HG02763 (cell line): ENCODE data around the gene ZNF304.
"Not testable (repeated sequence)": the region's sequence is repeated elsewhere in the genome, so short reads cannot be mapped to it uniquely, and the experiment has no call there.

Source experiments
- ATAC-seq: cut with Tn5 transposase; IDR thresholded peaks from one replicate; pipeline ENCODE4 v1.9.1; 2021; ENCODE audit warnings: mild to moderate bottlenecking, moderate library complexity; ENCODE audit not compliant: unreplicated experiment

Gene ZNF304

DNA sequence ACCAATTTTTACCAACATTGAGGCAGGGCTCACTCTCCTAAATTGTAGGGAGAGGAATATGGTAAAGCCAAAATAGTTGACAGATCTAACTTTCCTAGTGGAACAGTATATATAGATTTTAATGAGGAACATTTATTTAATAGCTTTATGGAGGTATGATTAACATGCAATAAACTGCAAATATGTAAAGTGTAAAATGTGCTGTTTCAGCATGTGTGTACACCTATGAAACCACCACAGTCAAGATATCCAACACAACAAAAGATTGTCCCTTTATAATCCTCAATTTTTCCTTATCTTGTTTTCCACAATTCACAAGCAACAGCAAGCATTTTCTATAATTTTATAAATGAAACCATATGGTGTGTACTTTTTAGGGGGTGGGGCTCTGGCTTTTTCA lies 8.2 kb downstream of the ZNF304 start:
- no peak for ATAC-seq

- ATAC-seq, result no peak
These were observed 11.3 kb downstream of the ZNF304 start for GRCh38 chr19:57362419-57362818.

DNA sequence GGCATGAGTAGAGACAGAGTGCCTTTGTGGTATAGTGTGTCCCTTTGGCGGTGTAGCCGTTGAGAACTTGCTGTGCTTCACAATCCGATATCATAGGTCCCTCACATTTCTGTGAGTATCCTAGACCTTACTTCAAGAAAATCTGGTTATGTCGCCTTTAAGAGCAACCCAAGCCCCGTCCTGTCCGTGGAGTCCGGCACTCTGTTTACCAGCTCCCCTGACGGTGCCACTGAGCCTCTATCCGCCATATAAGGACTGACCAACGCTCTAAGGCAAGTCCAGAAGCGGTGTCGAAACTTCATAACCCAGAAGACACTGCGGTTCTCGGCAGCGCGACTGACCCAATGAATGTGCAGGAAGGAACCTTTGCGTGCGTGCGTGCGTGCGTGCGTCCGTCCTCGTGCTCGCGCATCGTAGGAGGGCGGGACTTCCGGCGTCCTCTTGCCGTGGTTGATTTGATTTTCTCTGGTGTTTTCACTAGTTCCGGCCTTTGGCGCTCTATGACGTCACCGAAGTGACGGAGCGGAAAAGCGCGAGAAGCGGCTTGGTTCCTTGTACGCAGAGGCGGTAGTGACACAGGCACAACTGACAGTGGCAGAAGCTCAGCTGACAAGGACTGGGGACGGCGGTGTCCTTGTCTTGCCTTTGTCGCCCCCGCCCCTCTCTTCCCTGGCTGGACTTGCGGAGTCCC lies 12.1 kb downstream of the ZNF304 start, which contains the start of the genes TRAPPC2B and ZNF547:
TSS of gene TRAPPC2B (plus strand) at position 555 of the 691 bp plus-strand sequence. CDS start 1,283 bp downstream, outside the sequence.
TSS of gene ZNF547 (plus strand) at position 555 of the 691 bp plus-strand sequence. CDS start 5,005 bp downstream, outside the sequence.
- ATAC-seq, result peak; percentile 93

DNA sequence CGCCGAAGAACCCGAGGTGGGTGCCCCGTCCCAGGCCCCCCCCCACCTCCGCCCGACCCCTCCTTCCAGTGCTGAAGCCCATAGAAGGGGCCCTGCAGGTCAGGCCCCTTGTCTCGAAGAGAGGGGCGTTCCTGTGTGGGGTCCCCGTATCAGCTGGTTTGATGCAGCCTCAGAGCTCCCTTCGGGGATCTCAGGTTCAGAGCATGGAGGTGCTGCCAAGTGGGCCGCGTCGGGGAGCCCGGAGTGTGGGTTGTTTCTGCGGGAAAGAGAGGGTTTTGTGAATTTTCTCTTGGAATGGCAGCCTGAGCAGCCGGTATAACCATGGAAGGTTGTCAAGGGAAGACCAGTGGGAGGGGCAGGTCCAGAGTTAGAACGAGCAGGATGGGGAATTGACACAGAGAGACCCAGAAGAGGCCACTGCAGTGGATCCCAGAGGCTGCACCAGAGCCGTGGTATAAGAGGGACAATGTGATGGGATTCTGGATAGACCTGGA lies 12.7 kb downstream of the ZNF304 start:
- ATAC-seq, result peak; percentile 15

- ATAC-seq, result no peak
These were observed 15.7 kb downstream of the ZNF304 start for GRCh38 chr19:57366776-57367175.

DNA sequence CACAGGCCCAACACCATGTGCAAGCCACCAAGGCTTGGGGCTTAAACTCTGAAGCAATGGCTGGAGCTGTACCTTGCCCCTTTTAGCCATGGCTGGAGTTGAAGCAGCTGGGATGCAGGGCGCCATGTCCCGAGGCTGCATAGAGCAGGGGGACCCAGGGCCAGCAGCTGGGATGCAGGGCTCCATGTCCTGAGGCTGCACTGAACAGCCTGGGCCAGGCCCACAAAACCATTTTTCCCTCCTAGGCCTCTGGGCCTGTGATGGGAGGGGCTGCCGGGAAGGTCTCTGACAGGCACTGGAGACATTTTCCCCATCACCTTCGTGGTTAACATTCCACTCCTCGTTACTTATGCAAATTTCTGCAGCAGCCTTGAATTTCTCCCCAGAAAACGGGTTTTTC lies 23.1 kb downstream of the ZNF304 start:
- no peak for ATAC-seq

DNA sequence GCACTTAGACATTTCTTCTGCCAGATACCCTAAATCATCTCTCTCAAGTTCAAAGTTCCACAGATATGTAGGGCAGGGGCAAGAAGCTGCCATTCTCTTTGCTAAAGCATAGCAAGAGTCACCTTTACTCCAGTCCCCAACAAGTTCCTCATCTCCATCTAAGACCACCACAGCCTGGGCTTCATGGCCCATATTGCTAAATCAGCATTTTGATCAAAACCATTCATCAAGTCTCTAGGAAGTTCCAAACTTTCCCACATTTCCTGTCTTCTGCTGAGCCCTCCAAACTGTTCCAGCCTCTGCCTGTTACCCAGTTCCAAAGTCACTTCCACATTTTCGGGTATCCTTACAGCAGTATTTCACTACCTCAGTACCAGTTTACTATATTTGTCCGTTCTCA lies 23.6 kb downstream of the ZNF304 start:
- ATAC-seq, result not testable (repeated sequence)

DNA sequence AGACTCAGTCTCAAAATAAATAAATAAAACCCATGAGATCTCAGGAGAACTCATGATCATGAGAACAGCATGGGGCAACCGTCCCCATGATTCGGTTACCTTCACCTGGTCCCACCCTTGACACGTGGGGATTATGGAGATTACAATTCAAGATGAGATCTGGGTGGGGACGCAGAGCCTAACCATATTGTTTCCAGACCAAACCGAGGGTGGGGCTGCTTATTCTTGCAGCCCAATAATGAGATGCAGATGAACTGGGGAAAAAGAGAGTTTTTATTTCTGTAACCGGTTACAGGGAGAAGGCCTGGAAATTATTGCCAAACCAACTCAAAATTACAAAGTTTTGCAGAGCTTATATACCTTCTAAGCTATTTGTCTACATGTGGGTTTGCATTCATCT lies 25.1 kb downstream of the ZNF304 start:
- no peak for ATAC-seq

DNA sequence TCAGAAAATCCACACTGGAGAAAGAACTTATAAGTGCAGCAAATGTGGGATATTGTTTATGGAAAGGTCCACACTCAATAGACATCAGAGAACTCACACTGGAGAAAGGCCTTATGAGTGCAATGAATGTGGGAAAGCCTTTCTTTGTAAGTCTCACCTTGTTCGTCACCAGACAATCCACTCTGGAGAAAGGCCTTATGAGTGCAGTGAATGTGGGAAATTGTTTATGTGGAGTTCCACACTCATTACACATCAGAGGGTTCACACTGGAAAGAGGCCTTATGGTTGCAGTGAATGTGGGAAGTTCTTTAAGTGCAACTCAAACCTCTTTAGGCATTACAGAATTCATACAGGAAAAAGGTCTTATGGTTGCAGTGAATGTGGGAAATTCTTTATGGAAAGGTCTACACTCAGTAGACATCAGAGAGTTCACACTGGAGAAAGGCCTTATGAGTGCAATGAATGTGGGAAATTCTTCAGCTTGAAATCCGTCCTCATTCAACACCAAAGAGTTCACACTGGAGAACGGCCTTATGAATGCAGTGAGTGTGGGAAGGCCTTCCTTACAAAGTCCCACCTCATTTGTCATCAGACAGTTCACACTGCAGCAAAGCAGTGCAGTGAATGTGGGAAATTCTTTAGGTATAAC lies 26.6 kb downstream of the ZNF304 start:
- ATAC-seq, result no peak

GRCh38 chr19:57380923-57381322 lies 29.9 kb downstream of the ZNF304 start:
- ATAC-seq, result no peak

- no peak for ATAC-seq
These were observed 31.9 kb downstream of the ZNF304 start for GRCh38 chr19:57382806-57383488.

DNA sequence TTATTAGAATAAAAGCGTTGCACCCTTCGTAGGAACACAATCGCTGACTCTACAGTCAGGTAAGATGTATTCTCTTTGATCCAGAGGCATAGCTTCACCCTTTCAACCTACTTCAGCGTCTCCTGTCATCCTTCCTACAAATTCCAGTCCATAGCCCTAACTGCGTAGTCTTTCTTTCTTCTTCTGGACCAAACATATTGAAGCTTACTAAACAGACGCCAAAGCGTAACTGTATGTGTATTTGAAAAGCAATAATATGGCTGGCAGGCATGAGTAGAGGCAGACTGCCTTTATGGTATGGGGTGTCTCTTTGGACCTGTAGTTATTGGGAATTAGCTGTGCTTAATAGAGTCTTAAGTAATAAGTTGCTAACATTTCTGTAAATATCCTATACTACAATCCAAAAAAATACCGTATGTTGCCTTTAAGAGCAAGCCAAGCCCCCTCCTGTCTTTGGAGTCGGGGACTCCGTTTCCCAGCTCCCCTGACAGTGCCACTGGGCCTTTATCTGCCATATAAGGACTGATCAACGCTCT lies 38.2 kb downstream of the ZNF304 start:
- no peak for ATAC-seq

GRCh38 chr19:57389730-57390598 lies 38.9 kb downstream of the ZNF304 start, which contains the start of gene ZNF548:
TSS of gene ZNF548 (plus strand) at chr19:57389854. CDS start at chr19:57390100, 246 bp downstream.
- peak; percentile 98 for ATAC-seq

DNA sequence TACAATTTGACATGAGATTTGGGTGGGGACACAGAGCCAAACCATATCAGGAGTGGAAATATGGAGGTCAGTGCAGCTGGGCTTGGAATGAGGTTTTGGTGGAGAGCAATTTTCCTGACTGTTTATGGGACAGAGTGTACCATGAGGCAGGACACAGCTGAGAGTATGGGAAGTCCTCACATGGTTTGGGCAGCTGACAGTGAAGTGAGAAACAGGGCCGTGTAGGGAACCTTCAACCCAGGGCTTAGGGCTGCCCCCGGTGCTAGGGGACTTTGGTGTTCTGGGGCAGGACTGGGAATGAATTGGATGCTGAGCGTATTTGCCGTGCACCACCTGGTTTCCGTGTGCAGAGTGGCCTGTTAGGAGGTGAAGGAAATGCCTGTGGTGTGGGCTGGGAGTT lies 44.6 kb downstream of the ZNF304 start:
- ATAC-seq, result no peak

DNA sequence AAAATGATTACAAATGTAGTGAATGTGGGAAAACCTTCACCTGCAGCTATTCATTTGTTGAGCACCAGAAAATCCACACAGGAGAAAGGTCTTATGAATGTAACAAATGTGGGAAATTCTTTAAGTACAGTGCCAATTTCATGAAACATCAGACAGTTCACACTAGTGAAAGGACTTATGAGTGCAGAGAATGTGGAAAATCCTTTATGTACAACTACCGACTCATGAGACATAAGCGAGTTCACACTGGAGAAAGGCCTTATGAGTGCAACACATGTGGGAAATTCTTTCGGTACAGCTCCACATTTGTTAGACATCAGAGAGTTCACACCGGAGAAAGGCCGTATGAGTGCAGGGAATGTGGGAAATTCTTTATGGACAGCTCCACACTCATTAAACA lies 47.8 kb downstream of the ZNF304 start:
- no peak for ATAC-seq

DNA sequence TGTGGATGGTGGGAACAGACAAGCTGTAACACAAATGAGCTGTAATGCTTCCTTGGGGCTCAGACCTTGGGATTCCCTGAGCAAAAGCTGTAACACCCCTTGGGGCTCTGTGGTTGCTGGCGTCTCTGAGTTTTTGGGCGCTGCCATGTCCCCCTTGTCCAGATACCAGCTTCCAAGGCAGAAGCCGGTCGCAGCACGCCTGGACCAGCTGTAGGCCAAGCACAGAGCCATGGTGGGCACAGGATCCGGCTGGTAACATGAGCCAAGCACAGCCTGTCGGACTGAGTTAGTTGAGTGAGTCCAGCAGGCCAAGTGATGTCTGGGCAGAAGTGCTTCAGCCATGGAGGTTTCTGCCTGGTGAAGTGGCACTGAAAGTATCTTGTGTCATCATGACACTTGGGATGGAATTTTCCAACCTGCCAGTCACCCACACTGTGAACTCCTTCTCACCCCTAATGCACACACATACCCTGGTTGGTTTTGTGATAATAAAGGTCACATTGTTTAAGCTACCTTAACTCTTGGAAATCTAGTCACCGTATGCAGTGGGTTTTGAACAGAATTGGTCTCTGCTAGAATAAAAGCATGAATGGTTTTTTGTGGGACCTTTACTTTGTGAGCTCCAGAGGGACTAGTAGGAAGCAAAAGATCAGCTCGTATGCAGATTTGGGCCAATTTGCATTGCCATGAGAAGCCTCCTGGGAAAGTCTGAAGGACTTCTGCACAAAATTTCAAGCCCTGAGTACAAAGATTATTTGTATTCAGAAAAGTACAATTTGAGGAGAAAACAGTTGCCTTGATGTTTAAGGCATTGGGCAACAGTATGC lies 52.9 kb downstream of the ZNF304 start:
- no peak for ATAC-seq

DNA sequence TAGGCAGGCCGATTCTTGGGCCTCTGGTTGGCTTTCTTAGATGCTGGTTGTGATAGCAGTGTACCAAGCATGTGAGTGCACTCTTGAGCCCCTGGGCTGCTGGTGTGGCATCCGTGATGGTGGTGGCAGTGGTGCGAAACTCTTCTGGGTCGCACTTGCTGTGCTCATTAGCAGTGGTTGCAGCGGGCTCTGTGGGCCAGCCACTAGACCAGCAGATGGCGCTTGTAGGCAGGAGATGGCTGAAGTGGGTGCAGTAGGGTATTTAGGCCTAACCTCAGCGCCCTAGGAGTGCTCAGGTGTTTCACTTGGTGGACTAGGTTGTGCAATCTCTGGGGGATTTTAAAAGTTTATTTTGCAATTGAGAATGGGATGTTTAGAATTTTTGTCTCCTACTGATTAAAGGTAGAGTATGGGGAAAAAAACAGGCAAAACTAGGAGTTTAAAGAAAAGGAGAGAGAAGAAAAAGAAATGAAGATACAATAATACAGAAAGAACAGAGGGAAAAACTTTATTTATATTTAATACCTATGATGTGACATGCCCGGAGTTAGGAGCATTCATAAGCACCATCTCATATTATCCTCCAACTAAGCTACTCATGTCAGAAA lies 55.5 kb downstream of the ZNF304 start:
- no peak for ATAC-seq
